Medulla oblongata (tissue), 1 donor: ENCODE measurements around the gene MRPL22.
"Not testable (repeated sequence)": the region's sequence is repeated elsewhere in the genome, so short reads cannot be mapped to it uniquely, and the experiment has no call there.

ENCODE experiments used
- DNase-seq: peaks from one replicate; pipeline ENCODE4 v3.0.0-alpha.2; 2015; ENCODE audit errors: extremely low spot score

MRPL22 gene

GRCh38 chr5:154940772-154941620 lies at the start of gene MRPL22:
Gene MRPL22 (plus strand): TSS chr5:154941073. CDS start chr5:154941111, 38 bp downstream.
- DNase-seq = peak; percentile 93

DNA sequence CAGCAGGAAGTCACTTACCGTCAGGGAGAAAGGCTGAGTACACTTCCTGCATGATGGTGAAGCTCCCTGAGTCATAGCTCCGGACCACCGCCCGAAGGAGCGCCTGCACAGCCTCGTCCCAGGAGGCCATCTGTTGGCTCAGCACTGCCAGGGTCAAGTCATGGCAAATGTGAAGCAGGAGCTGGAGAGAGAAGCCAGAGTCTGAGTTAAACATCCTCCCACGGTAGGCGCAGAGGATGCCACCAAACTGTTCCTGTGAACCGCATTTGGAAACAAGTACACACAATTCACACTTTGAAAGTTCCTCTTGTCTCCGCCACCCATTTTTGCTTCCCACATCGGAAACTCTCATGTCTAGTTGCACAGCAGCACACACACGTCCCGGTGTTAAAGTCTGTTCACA lies 48.5 kb upstream of the MRPL22 start:
- no peak for DNase-seq

DNA sequence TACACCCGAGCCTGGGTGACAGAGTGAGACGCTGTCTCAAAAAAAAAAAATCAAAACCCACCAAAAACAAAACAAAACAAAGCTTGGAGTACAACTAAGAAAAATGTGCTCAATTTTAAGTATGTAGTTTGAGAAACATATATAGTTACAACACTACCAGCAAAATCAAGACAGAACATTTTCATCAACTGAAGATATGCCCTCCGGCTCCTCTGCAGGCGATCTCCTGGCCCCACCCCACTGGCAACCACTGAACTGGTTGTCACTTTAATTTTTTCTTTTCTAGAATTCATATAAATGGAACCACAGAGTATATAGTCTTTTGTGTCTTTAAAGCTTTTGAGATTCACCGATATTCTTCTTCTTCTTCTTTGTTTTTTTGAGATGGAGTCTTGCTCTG lies 47.5 kb upstream of the MRPL22 start:
- DNase-seq = no peak

- DNase-seq = no peak
Measured at GRCh38 chr5:154895606-154896561, 45.0 kb upstream of the MRPL22 start.

GRCh38 chr5:154896562-154897165 lies 44.2 kb upstream of the MRPL22 start:
- peak; percentile 17 for DNase-seq

- DNase-seq = peak; percentile 24
Measured at GRCh38 chr5:154898210-154898609, 42.7 kb upstream of the MRPL22 start.

GRCh38 chr5:154899151-154899816 lies 41.6 kb upstream of the MRPL22 start:
- no peak for DNase-seq

- DNase-seq = no peak
Measured at GRCh38 chr5:154900066-154900465, 40.8 kb upstream of the MRPL22 start.

DNA sequence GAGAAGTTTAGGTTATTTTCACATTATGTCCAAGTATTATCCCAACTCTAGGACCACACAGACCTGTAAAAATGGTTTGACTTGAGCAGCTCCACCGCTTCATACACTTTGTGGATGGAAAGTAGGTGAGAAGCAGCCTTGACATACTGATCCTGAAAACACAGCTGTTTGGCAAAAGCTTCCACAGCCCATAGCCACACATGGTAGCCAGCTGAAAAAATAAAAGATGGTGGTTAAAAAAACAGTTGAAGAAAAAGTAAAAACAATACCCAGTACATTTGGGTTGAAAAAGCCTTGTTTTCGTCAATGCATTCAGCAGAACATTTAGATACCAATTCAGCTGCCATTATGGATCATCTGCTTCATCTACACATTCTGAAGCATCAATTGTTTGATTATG lies 39.6 kb upstream of the MRPL22 start:
- DNase-seq = no peak

DNA sequence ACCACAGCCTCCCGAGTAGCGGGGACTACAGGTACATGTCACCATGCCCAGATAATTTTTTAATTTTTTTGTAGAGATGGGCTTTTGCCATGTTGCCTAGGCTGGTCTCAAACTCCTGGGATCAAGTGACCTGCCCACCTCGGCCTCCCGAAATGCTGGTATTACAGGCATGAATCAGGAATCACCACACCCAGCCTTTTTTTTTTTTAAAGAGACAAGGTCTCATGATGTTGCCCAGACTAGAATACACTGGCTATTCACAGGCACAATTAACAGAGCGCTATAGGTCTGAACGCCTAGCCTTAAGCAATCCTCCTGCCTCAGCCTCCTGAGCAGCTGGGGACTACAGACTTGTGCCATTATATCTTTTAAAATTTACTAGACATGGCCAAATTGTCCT lies 39.0 kb upstream of the MRPL22 start:
- DNase-seq = no peak

DNA sequence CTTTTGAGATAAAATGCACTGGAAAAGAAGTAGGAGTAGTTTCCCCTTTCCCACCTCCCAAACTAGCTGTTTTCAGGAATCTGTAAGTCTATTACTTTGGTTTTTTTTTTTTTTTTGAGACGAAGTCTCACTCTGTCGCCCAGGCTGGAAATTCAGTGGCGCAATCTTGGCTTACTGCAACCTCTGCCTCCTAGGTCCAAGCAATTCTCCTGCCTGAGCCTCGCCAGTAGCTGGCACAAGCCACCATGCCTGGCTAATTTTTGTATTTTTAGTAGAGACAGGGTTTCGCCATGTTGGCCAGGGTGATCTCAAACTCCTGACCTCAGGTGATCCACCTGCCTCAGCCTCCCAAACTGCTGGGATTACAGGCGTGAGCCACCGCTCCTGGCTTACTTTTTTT lies 35.3 kb upstream of the MRPL22 start:
- DNase-seq = not testable (repeated sequence)

DNA sequence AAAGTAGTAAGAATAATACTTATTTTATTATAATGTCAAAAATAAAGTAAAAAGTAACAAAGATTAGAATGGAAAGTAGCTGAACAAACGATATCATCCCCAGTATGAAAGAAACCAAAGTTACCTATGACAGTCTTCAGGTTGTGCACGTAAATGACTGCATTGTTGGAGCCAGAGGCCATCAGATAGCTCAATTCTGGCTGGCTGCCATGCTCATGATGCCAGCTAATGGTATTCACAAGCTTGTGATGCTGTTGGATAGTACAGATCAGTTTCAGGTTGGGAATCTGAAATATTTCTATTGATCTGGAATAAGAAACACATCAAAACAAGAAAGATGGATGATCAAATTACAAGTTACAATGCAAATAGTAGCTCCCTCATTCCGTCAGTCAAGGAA lies 24.0 kb upstream of the MRPL22 start:
- DNase-seq = no peak

DNA sequence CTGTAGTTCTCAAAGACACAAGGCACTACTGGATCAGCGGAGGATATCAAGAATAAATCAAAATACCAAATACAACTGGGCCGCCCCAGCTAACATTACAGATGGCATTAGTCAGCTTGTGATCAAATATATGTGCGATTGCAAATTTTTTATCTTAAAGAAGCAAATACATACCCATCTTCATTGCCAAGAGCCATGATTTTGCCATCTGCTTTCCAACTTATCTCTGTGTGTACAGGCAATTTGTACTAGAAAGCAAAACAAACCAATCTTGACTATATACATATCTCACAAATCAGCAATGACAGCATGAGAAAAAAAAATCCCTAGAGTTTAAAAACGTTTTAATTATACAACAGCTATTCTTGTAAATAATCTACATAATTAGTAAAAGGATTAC lies 23.1 kb upstream of the MRPL22 start:
- DNase-seq = no peak

GRCh38 chr5:154923441-154924430 lies 17.1 kb upstream of the MRPL22 start:
- DNase-seq = no peak

- no peak for DNase-seq
Measured at GRCh38 chr5:154933537-154933936, 7.3 kb upstream of the MRPL22 start.

DNA sequence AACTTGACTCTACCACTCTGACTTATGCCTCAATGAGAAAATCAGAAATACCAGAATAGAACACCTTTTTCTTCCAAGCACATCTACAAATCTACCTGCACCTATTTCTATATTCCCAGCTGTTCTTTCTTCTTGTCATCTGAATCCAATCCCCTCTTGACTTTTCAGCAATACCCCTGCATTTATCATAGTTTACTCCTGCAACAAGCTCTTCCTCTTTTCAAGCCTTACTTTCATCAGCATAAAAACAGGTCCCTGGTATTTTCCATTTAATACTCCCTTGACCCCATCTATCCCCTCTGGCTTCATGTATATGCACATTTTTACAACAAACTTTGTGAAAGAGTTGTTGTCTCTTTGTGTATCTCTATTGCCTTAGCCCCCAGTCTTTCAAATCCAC lies 6.0 kb upstream of the MRPL22 start:
- no peak for DNase-seq

DNA sequence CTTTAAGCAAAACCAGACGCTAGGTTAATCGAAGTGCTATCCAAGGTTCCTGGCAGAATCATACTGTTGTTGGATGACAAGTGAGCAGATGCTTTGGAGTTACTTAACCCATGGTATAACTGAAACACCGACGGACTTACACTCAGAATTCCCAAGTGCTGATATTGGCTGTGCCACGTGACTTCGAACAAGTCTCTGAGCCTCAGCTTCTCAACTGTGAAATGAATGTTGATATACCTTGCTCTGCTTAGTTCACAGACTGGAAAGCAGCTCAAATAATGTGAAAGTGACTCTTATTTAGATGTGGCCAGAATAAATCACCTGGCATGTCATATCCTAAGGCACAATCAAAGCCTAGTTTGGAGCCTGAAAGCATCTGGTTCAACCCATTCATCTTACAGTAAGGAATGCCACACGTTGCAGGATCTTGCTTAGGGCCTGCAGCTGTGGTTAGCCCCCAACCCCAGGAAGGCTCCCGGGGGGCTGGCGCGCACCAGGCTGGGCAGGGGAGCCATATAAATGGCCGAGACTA lies 3.6 kb upstream of the MRPL22 start:
- DNase-seq = no peak

- DNase-seq = peak; percentile 83
Measured at GRCh38 chr5:154937718-154938466, 3.0 kb upstream of the MRPL22 start, which contains the start of gene GEMIN5. Gene GEMIN5 (minus strand): TSS chr5:154938211. CDS start chr5:154938133, 78 bp downstream.

DNA sequence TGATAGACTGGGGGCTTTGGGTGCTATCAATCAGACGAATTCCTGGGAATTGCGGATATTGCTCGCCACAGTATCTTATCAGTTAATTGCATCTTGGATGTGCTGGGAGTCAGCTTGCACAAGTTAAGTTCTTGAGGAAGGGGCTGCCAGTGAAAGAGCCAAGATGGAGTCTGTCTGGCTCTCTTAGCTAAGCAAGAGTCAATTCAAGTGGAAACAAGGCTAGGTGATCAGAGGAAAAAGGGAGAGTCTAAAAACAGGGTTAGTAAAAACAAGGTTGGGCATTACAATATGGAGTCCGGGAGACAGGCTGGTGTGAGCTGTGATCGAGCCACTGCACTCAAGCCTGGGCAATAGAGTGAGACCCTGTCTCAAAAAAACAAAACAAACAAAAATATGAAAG lies 1.5 kb upstream of the MRPL22 start:
- DNase-seq = not testable (repeated sequence)
